ENCODE measurements around the gene HIVEP1. TPM values are rescaled to one million over a fixed set of nuclear protein-coding genes. Genes with fewer than 3 reads are reported as not detected.
"Not testable (repeated sequence)": the region's sequence is repeated elsewhere in the genome, so short reads cannot be mapped to it uniquely, and the experiment has no call there.

The HIVEP1 gene
- total RNA-seq, 1 donor from 2014 or later, result 25.7 TPM

- no peaks in the 10 kb centered on the region for H3K9me3 ChIP-seq
Measured at GRCh38 chr6:12101048-12101447, 88.9 kb downstream of the HIVEP1 start.

GRCh38 chr6:12101653-12102312 lies 89.7 kb downstream of the HIVEP1 start:
- no peaks in the 10 kb centered on the region for H3K9me3 ChIP-seq
- no peak overlapping the region for H3K4me3 ChIP-seq
- intact Hi-C loops (cut with DNase I), result no loop called here
- DNase-seq (no peak), ATAC-seq (no peak)
- no peaks in the 10 kb centered on the region for H3K27me3 ChIP-seq
- no peak for TF ChIP-seq CTCF (IDR thresholded peaks at IDR 0.05)
- no peaks in the 10 kb centered on the region for H3K36me3 ChIP-seq
- H3K27ac ChIP-seq, result no peak overlapping the region
- no peaks in the 10 kb centered on the region for H3K4me1 ChIP-seq

More at GRCh38 chr6:12101048-12101447, 88.9 kb downstream of the HIVEP1 start:
- Histone ChIP-seq H3K36me3 (no peaks in the 10 kb centered on the region), H3K4me3 (no peak overlapping the region), H3K27ac (no peak overlapping the region), H3K4me1 (no peaks in the 10 kb centered on the region), H3K27me3 (no peaks in the 10 kb centered on the region)
- no peak for ATAC-seq
- intact Hi-C loops (cut with DNase I), result no loop called here
- no peak for TF ChIP-seq CTCF (IDR thresholded peaks at IDR 0.05)
- no peak for DNase-seq

- H3K27ac ChIP-seq, result no peak overlapping the region
Measured at GRCh38 chr6:12102350-12102749, 90.2 kb downstream of the HIVEP1 start.

GRCh38 chr6:12103158-12103557 lies 91.0 kb downstream of the HIVEP1 start:
- Histone ChIP-seq H3K27me3 (no peaks in the 10 kb centered on the region), H3K27ac (no peak overlapping the region), H3K36me3 (no peaks in the 10 kb centered on the region), H3K9me3 (no peaks in the 10 kb centered on the region), H3K4me3 (no peak overlapping the region), H3K4me1 (no peaks in the 10 kb centered on the region)
- DNase-seq, result no peak
- ATAC-seq, result no peak
- intact Hi-C loops (cut with DNase I), result no loop called here
- no peak for TF ChIP-seq CTCF (IDR thresholded peaks at IDR 0.05)

More at GRCh38 chr6:12102350-12102749, 90.2 kb downstream of the HIVEP1 start:
- DNase-seq (no peak), ATAC-seq (no peak)
- Histone ChIP-seq H3K4me3 (no peak overlapping the region), H3K27me3 (no peaks in the 10 kb centered on the region), H3K36me3 (no peaks in the 10 kb centered on the region), H3K9me3 (no peaks in the 10 kb centered on the region), H3K4me1 (no peaks in the 10 kb centered on the region)
- intact Hi-C loops (cut with DNase I), result no loop called here
- TF ChIP-seq CTCF (IDR thresholded peaks at IDR 0.05), result no peak

GRCh38 chr6:12105271-12105670 lies 93.2 kb downstream of the HIVEP1 start:
- intact Hi-C loops (cut with DNase I), result no loop called here
- Histone ChIP-seq H3K27ac (no peak overlapping the region), H3K9me3 (no peaks in the 10 kb centered on the region), H3K36me3 (no peaks in the 10 kb centered on the region), H3K4me1 (no peaks in the 10 kb centered on the region), H3K4me3 (no peak overlapping the region), H3K27me3 (no peaks in the 10 kb centered on the region)
- no peak for TF ChIP-seq CTCF (IDR thresholded peaks at IDR 0.05)
- no peak for ATAC-seq
- DNase-seq, result no peak

- intact Hi-C loops (cut with DNase I); H3K4me1 ChIP-seq; H3K4me3 ChIP-seq; H3K9me3 ChIP-seq; ATAC-seq; H3K27me3 ChIP-seq; H3K27ac ChIP-seq; H3K36me3 ChIP-seq; DNase-seq: not testable (repeated sequence)
Measured at GRCh38 chr6:12108376-12108775, 96.3 kb downstream of the HIVEP1 start.

All from upper lobe of right lung (tissue), 1 donor.